Activated naive CD8-positive, alpha-beta T cell treated with anti-CD3 and anti-CD28 coated beads, Interleukin-2, amount 50 U/mL, for 24 hours (primary cell): ENCODE data around the gene TACC2.

ENCODE experiments used
- ATAC-seq: fragments of 150-1000 bp; cut with Tn5 transposase; one replicate; pipeline ENCODE4 v1.10.0; 2021
- DNase-seq: peaks from one replicate; pipeline ENCODE4 v3.0.0; 2021
- H3K27ac Mint-ChIP-seq: one replicate; pipeline ENCODE4 v1.8.0; 2021; ENCODE audit warnings: mild to moderate bottlenecking, mixed read lengths
- H3K27me3 Mint-ChIP-seq: one replicate; pipeline ENCODE4 v1.8.0; 2021; ENCODE audit warnings: mixed read lengths
- H3K36me3 Mint-ChIP-seq: one replicate; pipeline ENCODE4 v1.8.0; 2021; ENCODE audit warnings: low read depth, mixed read lengths
- H3K4me1 Mint-ChIP-seq: one replicate; pipeline ENCODE4 v1.8.0; 2021; ENCODE audit warnings: mixed read lengths
- H3K4me3 Mint-ChIP-seq: one replicate; pipeline ENCODE4 v1.8.0; 2021; ENCODE audit warnings: mild to moderate bottlenecking, moderate library complexity, mixed read lengths
- H3K9me3 Mint-ChIP-seq: one replicate; pipeline ENCODE4 v1.8.0; 2021; ENCODE audit warnings: mixed read lengths

Gene TACC2

DNA sequence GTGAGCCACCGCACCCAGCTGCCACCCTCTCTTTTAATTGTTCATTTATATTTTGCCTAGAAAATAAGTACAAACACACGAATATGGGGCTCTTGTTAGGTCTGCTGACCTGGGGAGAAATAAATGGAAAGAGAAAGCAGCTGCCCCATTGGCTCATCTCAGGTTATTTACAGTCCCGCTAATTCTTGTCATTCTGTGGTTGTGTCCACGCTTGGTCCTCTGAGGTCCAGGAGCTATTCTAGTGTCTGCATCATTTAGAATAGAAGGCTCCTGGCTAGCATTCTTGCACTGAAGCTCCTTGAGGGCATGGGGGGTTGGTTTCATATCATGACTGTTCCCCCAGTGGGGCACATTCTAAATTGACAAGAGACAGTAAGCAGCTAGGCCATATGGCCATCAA is 128.5 kb downstream of the TACC2 start:
- Mint-ChIP-seq H3K27me3 (peaks cover 21% of the 10 kb centered on the region), H3K27ac (no peak overlapping the region), H3K4me3 (no peak overlapping the region), H3K9me3 (no peaks in the 10 kb centered on the region), H3K36me3 (no peaks in the 10 kb centered on the region), H3K4me1 (peaks cover 2% of the 10 kb centered on the region)
- DNase-seq = no peak
- no peak for ATAC-seq

DNA sequence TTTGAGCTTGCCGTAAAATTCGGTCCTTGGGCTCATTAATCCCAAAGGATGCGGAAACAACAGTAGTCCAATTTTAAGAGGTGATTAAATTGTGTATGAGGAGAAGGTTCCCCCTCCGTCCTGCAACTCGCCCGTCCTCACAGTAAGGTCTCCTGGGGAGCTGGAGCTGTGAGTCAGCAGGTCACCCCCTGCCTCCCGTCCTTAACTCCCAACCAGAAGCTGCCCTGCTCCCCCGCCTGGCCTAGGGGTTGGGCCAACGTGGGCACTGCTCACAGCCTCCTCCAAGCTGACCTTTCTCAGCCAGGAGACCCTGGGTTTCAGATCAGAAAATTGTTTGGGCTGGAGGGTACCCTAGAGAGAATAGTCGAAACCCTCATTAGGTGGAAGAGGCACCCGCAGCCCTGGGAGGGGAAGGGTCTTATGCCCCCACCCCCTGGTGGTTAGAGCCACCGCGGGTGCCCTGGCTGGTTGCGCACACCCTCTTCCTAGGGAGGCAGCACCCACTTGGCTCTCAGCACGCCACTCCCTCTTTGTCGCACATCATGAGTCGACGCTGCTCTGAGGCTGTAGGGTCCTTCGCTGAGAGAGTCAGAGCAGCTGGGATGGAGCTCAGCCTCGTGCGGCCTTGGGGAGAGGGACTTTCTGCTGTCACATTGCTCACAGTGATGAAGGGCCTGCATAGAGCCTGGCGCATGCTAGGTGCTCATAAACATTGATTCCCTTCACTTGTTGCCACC is 131.2 kb downstream of the TACC2 start:
- no peaks in the 10 kb centered on the region for H3K36me3 Mint-ChIP-seq
- H3K4me1 Mint-ChIP-seq = no peaks in the 10 kb centered on the region
- H3K27me3 Mint-ChIP-seq = peaks cover 7% of the 10 kb centered on the region
- no peak for DNase-seq
- H3K4me3 Mint-ChIP-seq = no peak overlapping the region
- H3K9me3 Mint-ChIP-seq = no peaks in the 10 kb centered on the region
- ATAC-seq = no peak
- H3K27ac Mint-ChIP-seq = no peak overlapping the region

DNA sequence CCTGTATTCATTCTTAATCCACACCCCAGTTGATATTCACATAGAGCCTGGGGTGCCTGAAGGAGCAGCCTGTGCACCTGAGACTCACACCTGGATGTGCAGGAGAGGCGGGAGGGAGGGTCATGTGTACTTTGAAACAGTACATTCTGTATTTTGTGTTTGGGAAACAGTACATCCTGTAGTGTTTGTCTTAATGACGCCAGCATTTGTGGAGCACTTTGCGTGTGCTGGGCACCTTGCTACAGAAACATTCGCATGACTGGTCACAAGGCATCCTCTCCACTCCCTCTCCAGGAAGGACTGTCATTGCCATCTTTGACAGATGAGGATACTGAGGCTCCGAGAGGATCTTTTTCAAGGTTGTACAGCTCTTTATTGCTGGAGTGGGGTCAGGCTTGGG is 132.1 kb downstream of the TACC2 start:
- H3K27me3 Mint-ChIP-seq = peaks cover 2% of the 10 kb centered on the region
- H3K36me3 Mint-ChIP-seq = no peaks in the 10 kb centered on the region
- no peak overlapping the region for H3K4me3 Mint-ChIP-seq
- no peaks in the 10 kb centered on the region for H3K9me3 Mint-ChIP-seq
- H3K4me1 Mint-ChIP-seq = no peaks in the 10 kb centered on the region
- DNase-seq (no peak), ATAC-seq (no peak)
- H3K27ac Mint-ChIP-seq = no peak overlapping the region

DNA sequence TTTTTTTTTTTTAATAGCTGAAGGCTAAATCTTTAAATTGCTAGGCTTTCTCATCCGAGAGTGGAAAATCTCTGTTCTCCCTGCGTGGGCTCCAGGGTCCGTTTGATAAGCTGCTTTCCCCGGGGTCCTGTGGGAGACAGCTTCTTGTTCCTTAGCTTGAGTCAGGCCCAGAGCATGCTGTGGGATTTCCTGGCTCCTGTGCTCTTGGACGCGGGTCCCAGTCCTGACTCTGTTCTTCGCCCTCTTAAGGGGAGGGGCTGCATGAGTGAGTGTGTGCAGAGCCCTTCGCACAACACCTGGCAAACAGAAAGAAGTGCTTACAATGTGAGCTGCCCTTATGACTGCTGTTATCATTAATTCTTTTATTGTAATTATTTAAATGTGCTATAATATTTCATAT is 133.5 kb downstream of the TACC2 start:
- Mint-ChIP-seq H3K9me3 (no peaks in the 10 kb centered on the region), H3K27me3 (peaks cover 1% of the 10 kb centered on the region), H3K36me3 (no peaks in the 10 kb centered on the region), H3K27ac (no peak overlapping the region), H3K4me1 (no peaks in the 10 kb centered on the region), H3K4me3 (no peak overlapping the region)
- DNase-seq (no peak), ATAC-seq (no peak)

DNA sequence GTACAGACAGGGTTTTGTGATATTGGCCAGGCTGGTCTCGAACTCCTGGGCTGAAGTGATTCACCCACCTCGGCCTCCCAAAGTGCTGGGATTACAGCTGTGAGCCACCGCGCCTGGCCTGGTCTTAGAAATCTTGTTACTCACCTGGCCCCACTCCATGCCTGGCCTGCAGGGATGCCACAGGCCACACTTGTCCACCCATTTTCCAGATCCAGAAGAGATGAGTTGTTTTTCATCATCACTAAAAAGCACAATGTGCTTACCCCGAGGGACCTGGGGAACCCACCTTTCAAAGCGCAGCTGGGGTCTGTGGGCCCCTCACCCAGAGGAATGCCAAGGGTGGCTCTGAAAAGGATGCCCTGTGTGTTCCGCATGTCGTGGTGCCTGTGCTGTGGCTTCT is 134.2 kb downstream of the TACC2 start:
- DNase-seq = no peak
- Mint-ChIP-seq H3K9me3 (no peaks in the 10 kb centered on the region), H3K27ac (no peak overlapping the region), H3K4me3 (no peak overlapping the region), H3K4me1 (no peaks in the 10 kb centered on the region), H3K27me3 (no peaks in the 10 kb centered on the region), H3K36me3 (no peaks in the 10 kb centered on the region)
- ATAC-seq = no peak

DNA sequence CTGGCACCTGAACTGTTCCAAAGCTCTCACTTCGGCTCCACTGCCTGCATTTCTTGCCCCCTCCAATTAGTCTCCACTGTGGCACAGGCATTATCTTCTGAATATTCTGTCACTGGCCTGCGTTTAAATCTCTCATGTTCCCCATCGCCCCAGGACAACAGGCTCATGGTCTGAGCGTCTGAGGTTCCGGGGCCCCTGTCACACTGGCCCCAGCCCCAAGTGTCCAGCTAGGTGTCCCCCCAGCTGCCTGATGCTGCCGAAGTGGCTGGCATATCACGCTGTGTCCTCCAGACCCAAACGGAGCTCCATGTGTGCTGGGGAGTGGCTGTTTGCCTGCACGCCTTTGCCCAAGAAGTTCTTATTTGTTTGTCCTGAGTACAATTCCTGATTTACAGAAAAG is 135.4 kb downstream of the TACC2 start:
- H3K4me1 Mint-ChIP-seq = no peaks in the 10 kb centered on the region
- no peak overlapping the region for H3K27ac Mint-ChIP-seq
- DNase-seq (no peak), ATAC-seq (no peak)
- H3K4me3 Mint-ChIP-seq = no peak overlapping the region
- H3K9me3 Mint-ChIP-seq = no peaks in the 10 kb centered on the region
- no peaks in the 10 kb centered on the region for H3K36me3 Mint-ChIP-seq
- peaks cover under 1% of the 10 kb centered on the region for H3K27me3 Mint-ChIP-seq

DNA sequence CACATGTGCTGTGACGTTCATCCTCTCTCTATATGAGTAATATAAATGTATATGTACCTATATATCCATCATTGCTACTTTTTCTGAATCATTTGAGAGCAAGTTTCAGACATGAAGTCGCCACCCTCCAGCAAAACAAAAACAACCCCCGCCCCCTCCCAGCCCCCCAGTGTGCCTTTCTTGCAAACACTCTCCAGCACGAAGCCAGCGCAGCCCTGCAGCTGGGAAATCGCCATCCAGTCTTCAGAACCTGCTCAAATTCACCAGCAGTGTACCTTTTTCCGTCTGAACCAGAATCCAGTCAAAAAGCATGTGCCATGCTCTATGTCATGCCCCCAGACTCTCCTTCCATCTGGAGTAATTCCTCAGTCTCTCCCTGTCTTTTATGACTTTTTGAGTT is 135.8 kb downstream of the TACC2 start:
- ATAC-seq (no peak), DNase-seq (no peak)
- H3K27ac Mint-ChIP-seq = no peak overlapping the region
- no peaks in the 10 kb centered on the region for H3K4me1 Mint-ChIP-seq
- no peaks in the 10 kb centered on the region for H3K9me3 Mint-ChIP-seq
- H3K4me3 Mint-ChIP-seq = no peak overlapping the region
- H3K27me3 Mint-ChIP-seq = peaks cover 5% of the 10 kb centered on the region
- no peaks in the 10 kb centered on the region for H3K36me3 Mint-ChIP-seq

DNA sequence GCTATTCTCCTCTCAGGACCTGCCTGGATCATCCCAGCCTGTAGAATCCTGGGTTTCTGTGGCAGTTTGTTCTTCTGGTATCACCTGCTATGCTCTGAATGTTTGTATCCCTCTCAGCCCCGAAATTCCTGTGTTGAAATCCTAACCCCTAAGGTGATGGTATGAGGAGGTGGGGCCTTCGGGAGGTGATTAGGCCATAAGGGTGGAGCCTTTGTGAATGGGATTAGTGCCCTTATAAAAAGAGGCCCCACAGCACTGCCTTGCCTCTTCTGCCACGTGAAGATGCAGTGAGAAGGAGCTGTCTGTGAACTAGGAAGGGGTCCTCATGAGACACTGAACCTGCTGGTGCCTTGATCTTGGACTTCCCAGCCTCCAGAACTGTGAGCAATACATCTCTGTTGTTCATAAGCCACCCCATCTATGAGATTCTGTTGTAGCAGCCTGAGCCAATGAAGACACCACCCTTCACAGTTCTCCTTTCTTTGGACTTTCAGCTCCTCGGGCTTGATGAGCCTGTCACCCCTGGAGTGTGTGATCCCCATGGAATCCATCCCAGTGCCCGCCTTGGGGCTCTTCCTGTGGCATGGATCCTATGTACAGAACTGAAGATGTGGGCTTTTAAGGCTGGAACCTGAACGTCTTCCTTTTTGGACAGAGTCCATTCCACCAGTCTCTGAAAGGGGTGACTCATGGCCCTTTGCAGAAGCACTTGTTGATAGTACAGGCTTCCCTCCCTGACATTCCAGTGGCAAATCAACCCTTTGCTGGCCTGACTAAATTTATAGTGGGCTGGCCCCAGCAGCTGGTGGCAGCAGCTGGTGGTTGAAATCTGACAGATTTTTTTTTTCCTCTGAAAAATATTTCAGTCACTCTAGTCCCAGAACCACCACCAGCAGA is 138.0 kb downstream of the TACC2 start:
- H3K4me1 Mint-ChIP-seq = no peaks in the 10 kb centered on the region
- H3K9me3 Mint-ChIP-seq = no peaks in the 10 kb centered on the region
- H3K36me3 Mint-ChIP-seq = no peaks in the 10 kb centered on the region
- no peak for ATAC-seq
- H3K4me3 Mint-ChIP-seq = no peak overlapping the region
- no peak for DNase-seq
- H3K27ac Mint-ChIP-seq = no peak overlapping the region
- peaks cover 5% of the 10 kb centered on the region for H3K27me3 Mint-ChIP-seq

DNA sequence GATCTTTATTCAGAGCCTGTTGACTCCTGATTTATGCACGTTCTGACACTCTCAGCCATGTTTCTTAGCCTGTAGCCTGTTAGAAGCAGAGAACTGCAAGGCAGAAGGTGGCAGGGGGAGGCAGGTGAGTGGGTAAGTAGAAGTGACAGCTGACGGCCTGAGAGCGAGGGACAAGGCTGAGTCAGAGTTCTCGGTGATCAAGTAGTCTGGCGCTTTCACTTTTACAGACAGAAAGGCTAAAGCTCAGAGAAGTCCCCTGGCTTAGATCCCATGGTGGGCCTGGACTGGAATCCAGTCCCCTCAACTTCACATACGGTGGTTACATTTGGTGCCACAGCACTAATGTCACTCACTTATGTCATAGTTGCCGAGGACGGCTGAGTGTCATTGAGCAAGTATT is 139.0 kb downstream of the TACC2 start:
- DNase-seq = no peak
- no peak overlapping the region for H3K4me3 Mint-ChIP-seq
- no peaks in the 10 kb centered on the region for H3K36me3 Mint-ChIP-seq
- H3K9me3 Mint-ChIP-seq = no peaks in the 10 kb centered on the region
- no peak for ATAC-seq
- peaks cover 5% of the 10 kb centered on the region for H3K27me3 Mint-ChIP-seq
- H3K4me1 Mint-ChIP-seq = no peaks in the 10 kb centered on the region
- no peak overlapping the region for H3K27ac Mint-ChIP-seq

DNA sequence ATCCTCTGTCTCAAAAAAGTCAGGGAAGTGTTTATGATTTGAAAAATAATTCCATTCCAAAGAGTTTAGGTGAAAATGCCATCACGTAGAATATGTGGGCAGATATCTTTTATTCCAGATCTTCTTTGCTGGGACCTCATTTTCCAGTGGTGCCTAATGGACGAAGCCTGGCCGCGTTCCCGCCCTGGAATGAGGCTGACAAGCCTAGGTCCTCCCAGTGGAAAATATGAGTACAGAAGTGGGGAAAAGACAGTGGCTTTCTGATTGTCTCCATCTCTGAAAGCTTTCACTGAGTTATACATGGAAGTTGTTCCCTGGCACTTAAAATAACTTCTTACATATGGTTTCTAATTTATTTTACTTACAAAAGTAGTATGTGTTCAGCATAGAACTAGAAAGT is 139.4 kb downstream of the TACC2 start:
- ATAC-seq = no peak

DNA sequence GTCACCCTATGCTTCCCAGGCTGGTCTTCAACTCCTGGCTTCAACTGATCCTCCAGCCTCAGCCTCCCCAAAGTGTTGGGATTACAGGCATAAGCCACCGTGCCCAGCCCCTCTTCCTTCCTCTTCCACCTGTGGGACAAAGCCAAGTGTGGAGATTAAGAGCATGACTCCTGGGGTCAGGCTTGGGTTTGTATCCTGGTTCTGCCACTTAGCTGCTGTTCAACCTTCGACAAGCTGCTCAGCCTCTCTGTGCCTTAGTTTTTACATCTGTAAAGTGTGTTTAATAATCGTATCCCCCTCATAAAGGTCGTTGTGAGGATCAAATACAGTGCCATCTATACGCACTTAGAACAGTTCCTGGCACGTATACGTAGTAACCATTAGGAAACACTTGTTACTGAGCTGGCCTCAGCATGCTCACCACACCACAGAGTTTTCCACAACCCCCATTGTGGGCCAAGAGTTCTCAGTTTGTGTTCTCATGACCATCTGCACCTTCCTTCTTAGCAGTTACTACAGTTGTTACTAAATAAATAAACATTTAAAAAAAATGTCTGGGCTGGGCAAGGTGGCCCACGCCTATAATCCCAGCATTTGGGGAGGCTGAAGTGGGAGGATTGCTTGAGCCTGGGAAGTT is 141.6 kb downstream of the TACC2 start:
- no peak for DNase-seq
- Mint-ChIP-seq H3K4me3 (no peak overlapping the region), H3K27me3 (peaks cover 5% of the 10 kb centered on the region), H3K27ac (no peak overlapping the region), H3K4me1 (no peaks in the 10 kb centered on the region), H3K9me3 (no peaks in the 10 kb centered on the region), H3K36me3 (no peaks in the 10 kb centered on the region)
- no peak for ATAC-seq

More for the DNA sequence above, 139.4 kb downstream of the TACC2 start:
- Mint-ChIP-seq H3K27me3 (peaks cover 5% of the 10 kb centered on the region), H3K4me3 (no peak overlapping the region), H3K27ac (no peak overlapping the region), H3K36me3 (no peaks in the 10 kb centered on the region), H3K4me1 (no peaks in the 10 kb centered on the region), H3K9me3 (no peaks in the 10 kb centered on the region)
- DNase-seq = no peak

DNA sequence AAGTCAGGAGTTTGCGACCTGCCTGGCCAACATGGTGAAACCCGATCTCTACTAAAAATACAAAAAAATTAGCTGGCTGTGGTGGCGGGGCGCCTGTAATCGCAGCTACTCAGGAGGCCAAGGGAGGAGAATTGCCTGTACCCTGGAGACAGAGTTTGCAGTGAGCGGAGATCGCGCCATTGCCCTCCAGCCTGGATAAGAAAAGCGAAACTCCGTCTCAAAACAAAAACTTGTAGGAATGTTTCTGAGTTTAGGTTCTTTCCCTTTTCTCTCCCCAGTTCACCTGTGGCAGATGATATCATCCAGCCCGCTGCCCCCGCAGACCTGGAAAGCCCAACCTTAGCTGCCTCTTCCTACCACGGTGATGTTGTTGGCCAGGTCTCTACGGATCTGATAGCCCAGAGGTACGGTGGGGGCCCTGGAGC is 143.4 kb downstream of the TACC2 start:
- Mint-ChIP-seq H3K4me1 (no peaks in the 10 kb centered on the region), H3K27me3 (peaks cover 5% of the 10 kb centered on the region), H3K9me3 (no peaks in the 10 kb centered on the region), H3K4me3 (no peak overlapping the region), H3K27ac (no peak overlapping the region), H3K36me3 (no peaks in the 10 kb centered on the region)
- no peak for DNase-seq
- no peak for ATAC-seq

DNA sequence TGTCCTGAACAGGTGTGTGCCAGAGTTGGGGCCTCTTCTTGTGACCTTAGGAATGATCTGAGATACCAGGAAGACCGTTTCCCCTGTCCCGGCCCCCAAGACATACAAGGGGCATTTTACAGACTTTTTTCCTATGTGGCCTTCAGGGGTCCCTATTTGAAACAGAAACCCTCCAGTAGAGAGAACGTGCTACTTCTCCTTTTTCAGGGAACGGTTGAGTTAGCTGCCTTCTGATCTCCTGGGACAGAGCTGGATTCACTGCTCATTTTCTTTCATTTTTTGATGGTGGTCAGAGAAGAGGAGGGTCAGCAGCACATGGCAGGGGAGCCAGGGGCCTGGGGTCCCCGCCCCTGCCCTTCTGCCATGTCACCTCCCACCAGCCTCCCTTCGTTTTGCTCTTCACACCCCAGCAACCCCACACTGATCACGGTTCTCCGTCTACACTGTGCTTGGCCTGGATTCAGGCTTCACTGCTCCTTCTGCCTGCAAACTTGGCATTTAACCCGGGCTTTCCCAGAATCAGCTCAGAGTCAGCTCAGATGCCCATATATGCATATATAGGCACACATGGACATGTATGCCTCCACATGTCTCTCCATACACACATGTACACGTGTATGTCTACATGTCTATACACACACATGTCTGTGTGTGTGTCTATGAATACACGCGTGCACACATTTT is 144.1 kb downstream of the TACC2 start:
- no peaks in the 10 kb centered on the region for H3K36me3 Mint-ChIP-seq
- no peaks in the 10 kb centered on the region for H3K4me1 Mint-ChIP-seq
- H3K27ac Mint-ChIP-seq = no peak overlapping the region
- H3K27me3 Mint-ChIP-seq = peaks cover 5% of the 10 kb centered on the region
- DNase-seq (no peak), ATAC-seq (no peak)
- no peaks in the 10 kb centered on the region for H3K9me3 Mint-ChIP-seq
- H3K4me3 Mint-ChIP-seq = no peak overlapping the region

DNA sequence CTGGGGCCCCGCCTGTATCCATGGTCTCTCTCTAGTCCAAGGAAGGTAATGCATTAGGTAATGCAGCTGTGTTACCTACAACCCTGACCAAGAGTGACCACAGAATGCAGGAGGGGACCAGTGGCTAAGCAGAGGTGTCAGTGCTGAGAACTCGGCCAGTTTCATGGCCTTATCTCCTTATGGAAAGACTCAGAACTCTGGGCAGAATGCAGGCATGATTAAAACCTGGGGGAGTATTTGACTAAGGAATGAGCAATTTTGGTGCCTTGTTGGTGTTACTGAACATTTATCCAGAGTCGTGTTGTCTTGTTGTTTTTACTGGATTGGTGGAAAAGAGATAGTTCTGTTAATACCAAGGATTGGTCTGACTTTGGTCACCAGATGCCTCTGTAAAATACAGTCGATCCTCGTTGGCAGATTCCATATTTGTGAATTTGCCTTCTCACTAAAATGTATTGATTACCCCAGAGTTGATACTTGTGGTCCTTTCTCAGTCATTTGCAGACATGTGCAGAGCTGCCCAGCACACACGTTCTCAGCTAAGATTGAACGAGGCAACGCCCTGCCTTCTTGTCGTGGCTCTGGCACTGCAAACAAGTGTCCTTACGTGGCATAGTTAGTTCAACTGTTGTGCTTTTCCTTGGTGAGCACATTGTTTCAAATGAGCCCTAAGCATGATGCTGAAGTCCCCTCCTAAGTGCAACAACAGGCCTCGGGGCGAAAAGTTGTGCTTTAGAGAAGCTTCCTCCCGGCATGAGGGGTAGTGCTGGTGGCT is 146.5 kb downstream of the TACC2 start:
- DNase-seq (no peak), ATAC-seq (no peak)
- Mint-ChIP-seq H3K4me1 (no peaks in the 10 kb centered on the region), H3K36me3 (no peaks in the 10 kb centered on the region), H3K27ac (no peak overlapping the region), H3K27me3 (no peaks in the 10 kb centered on the region), H3K4me3 (no peak overlapping the region), H3K9me3 (no peaks in the 10 kb centered on the region)
